Measurements from ENCODE around the gene MANBA.

DNA sequence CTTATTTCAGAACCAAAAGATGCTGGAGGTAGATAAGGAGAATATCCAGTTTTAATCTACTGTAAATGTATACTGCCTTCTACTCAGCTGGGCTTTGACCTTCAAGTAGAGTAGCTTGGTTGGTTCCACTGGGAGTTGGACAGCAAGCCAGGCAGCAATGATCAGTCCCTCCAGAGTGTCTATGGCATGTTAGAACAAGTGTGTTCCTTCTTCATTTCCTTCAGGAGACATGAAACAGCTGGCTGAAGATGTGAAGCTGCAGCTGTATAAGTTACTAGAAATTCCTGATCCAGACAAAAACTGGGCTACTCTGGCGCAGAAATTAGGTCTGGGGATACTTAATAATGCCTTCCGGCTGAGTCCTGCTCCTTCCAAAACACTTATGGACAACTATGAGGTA is 148.6 kb downstream of the MANBA start:
- TF ChIP-seq, protein P1, sequence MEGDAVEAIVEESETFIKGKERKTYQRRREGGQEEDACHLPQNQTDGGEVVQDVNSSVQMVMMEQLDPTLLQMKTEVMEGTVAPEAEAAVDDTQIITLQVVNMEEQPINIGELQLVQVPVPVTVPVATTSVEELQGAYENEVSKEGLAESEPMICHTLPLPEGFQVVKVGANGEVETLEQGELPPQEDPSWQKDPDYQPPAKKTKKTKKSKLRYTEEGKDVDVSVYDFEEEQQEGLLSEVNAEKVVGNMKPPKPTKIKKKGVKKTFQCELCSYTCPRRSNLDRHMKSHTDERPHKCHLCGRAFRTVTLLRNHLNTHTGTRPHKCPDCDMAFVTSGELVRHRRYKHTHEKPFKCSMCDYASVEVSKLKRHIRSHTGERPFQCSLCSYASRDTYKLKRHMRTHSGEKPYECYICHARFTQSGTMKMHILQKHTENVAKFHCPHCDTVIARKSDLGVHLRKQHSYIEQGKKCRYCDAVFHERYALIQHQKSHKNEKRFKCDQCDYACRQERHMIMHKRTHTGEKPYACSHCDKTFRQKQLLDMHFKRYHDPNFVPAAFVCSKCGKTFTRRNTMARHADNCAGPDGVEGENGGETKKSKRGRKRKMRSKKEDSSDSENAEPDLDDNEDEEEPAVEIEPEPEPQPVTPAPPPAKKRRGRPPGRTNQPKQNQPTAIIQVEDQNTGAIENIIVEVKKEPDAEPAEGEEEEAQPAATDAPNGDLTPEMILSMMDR (IDR thresholded peaks at IDR 0.05): no peak
- no peak for TF ChIP-seq POLR2A (IDR thresholded peaks at IDR 0.05)

Data from uterus (tissue), 2 donors.